Measurements from ENCODE around the gene CNPY1.

The CNPY1 gene

GRCh38 chr7:155545348-155545747, 1.0 kb downstream of the CNPY1 start:
- TF ChIP-seq CTCF (conservative IDR thresholded peaks at IDR 0.05; ENCODE audit: low read depth), result no peak
- CTCF ChIA-PET, result no interaction called here
- no peak for DNase-seq (ENCODE audit: low spot score)
- POLR2A ChIA-PET (ENCODE audit: low non-redundant PET), result no interaction called here
- H3K27ac ChIP-seq, result no peak overlapping the region

- no peak overlapping the region for H3K27ac ChIP-seq
- CTCF ChIA-PET, result no interaction called here
- DNase-seq (ENCODE audit: low spot score), result no peak
- no peak for TF ChIP-seq CTCF (conservative IDR thresholded peaks at IDR 0.05; ENCODE audit: low read depth)
- POLR2A ChIA-PET (ENCODE audit: low non-redundant PET), result no interaction called here
Observed at GRCh38 chr7:155544485-155544884, 1.9 kb downstream of the CNPY1 start.

- POLR2A ChIA-PET (ENCODE audit: low non-redundant PET), result no interaction called here
Observed at GRCh38 chr7:155543926-155544325, 2.4 kb downstream of the CNPY1 start.

GRCh38 chr7:155543011-155543876, 3.1 kb downstream of the CNPY1 start:
- TF ChIP-seq CTCF (conservative IDR thresholded peaks at IDR 0.05; ENCODE audit: low read depth), result no peak
- no peak for DNase-seq (ENCODE audit: low spot score)
- ChIA-PET POLR2A (ENCODE audit: low non-redundant PET) (no interaction called here), CTCF (no interaction called here)
- no peak overlapping the region for H3K27ac ChIP-seq

More at GRCh38 chr7:155543926-155544325, 2.4 kb downstream of the CNPY1 start:
- no peak for DNase-seq (ENCODE audit: low spot score)
- CTCF ChIA-PET, result no interaction called here
- no peak for TF ChIP-seq CTCF (conservative IDR thresholded peaks at IDR 0.05; ENCODE audit: low read depth)
- no peak overlapping the region for H3K27ac ChIP-seq

GRCh38 chr7:155541986-155542675, 4.2 kb downstream of the CNPY1 start:
- no peak for TF ChIP-seq CTCF (conservative IDR thresholded peaks at IDR 0.05; ENCODE audit: low read depth)
- ChIA-PET CTCF (no interaction called here), POLR2A (ENCODE audit: low non-redundant PET) (no interaction called here)
- H3K27ac ChIP-seq, result no peak overlapping the region
- DNase-seq (ENCODE audit: low spot score), result no peak

- no peak for TF ChIP-seq CTCF (conservative IDR thresholded peaks at IDR 0.05; ENCODE audit: low read depth)
- POLR2A ChIA-PET (ENCODE audit: low non-redundant PET), result no interaction called here
- CTCF ChIA-PET, result no interaction called here
- DNase-seq (ENCODE audit: low spot score), result no peak
- no peak overlapping the region for H3K27ac ChIP-seq
Observed at GRCh38 chr7:155540553-155540952, 5.8 kb downstream of the CNPY1 start.

Data from RWPE1 (cell line).